SK-N-SH (cell line): ENCODE measurements around the gene ZBED5.

Source experiments
- ELF1 ChIP-seq: IDR thresholded peaks from 2 replicates; pipeline ENCODE4 v1.4.0; 2012
- EP300 ChIP-seq, 2 experiments: IDR thresholded peaks; 2 replicates each; pipeline versions ENCODE4 v1.4.0 to v1.6.1; 2012; ENCODE audit warnings: borderline replicate concordance in 1 of 2, low read depth in 1 of 2, low read length in 1 of 2
- GATA2 ChIP-seq: sonication (generic); formaldehyde crosslinking; IDR thresholded peaks from 2 replicates; pipeline ENCODE4 v1.5.0; 2020; ENCODE audit warnings: mild to moderate bottlenecking, missing genetic modification reagents
- JUND ChIP-seq: IDR thresholded peaks from 2 replicates; pipeline ENCODE4 v1.4.0; 2012
- MXI1 ChIP-seq: IDR thresholded peaks from 2 replicates; pipeline ENCODE4 v1.6.1; 2012; ENCODE audit warnings: mild to moderate bottlenecking, low read depth, low read length, improper control_type of control experiment
- NRF1 ChIP-seq: IDR thresholded peaks from 2 replicates; pipeline ENCODE4 v1.6.1; 2012; ENCODE audit warnings: low read depth, mild to moderate bottlenecking, low read length
- POLR2AphosphoS5 ChIP-seq: IDR thresholded peaks from 2 replicates; pipeline ENCODE4 v1.6.1; 2012; ENCODE audit warnings: low read depth, low read length
- TAF1 ChIP-seq: IDR thresholded peaks from 2 replicates; pipeline ENCODE4 v1.6.1; 2012; ENCODE audit warnings: low read depth, mild to moderate bottlenecking, low read length, moderate library complexity, borderline replicate concordance
- TCF12 ChIP-seq: IDR thresholded peaks from 2 replicates; pipeline ENCODE4 v1.4.0; 2012
- YY1 ChIP-seq: IDR thresholded peaks from 2 replicates; pipeline ENCODE4 v1.4.0; 2012; ENCODE audit warnings: low read depth, mild to moderate bottlenecking
- TF ChIP-seq, protein P1 (sequence below): fragments of 200-600 bp; sonication (generic); IDR thresholded peaks from 2 replicates; pipeline ENCODE4 v1.6.1; 2017; ENCODE audit warnings: antibody characterized with exemption, mild to moderate bottlenecking, moderate library complexity
- TF ChIP-seq, protein P2 (sequence below): IDR thresholded peaks from 2 replicates; pipeline ENCODE4 v1.4.0; 2012; ENCODE audit warnings: low read depth
- TF ChIP-seq, protein P3 (sequence below): fragments of 150-350 bp; IDR thresholded peaks from 2 replicates; pipeline ENCODE4 v1.6.1; 2017; ENCODE audit warnings: antibody characterized with exemption, low read length, low read depth, borderline replicate concordance
- TF ChIP-seq, protein P4 (sequence below): IDR thresholded peaks from 2 replicates; pipeline ENCODE4; 2012

DNA sequence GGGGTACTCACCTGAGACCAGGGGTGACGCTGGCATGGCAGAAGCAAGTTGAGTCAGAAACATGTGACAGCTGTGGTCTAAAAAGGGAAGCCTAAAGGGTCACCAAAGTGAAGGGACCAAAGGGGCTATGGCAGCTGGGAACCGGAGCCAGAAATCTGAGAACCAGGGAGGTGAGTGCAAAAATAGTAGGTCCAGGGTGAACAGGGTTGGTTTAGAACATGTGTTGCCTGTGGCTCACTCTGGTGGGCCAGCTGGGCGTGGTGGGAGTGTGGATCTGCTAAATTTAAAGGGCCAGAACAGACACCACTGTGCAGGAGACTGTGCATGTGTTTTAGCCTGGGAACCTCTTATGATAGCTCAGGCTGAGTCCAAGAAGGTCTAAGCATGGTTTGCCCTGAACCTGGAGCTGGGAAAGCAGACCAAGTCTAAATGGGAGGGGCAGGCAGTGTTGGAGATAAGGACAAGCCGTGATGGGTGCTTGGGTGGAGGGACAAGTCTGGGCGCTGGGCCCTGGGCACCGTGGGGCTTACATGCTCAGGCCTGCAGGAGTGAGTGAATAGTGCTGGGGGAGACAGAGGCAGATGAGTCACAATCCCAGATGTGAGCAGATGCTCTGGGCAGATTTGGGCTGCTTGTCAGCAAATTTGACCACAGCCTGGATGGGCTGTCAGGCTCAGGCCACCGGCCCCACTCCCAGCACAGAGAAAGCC, 41.4 kb upstream of the ZBED5 start:
- TF ChIP-seq, protein P1, sequence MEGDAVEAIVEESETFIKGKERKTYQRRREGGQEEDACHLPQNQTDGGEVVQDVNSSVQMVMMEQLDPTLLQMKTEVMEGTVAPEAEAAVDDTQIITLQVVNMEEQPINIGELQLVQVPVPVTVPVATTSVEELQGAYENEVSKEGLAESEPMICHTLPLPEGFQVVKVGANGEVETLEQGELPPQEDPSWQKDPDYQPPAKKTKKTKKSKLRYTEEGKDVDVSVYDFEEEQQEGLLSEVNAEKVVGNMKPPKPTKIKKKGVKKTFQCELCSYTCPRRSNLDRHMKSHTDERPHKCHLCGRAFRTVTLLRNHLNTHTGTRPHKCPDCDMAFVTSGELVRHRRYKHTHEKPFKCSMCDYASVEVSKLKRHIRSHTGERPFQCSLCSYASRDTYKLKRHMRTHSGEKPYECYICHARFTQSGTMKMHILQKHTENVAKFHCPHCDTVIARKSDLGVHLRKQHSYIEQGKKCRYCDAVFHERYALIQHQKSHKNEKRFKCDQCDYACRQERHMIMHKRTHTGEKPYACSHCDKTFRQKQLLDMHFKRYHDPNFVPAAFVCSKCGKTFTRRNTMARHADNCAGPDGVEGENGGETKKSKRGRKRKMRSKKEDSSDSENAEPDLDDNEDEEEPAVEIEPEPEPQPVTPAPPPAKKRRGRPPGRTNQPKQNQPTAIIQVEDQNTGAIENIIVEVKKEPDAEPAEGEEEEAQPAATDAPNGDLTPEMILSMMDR = no peak
- TF ChIP-seq ELF1 (no peak), YY1 (0 out of 2 replicates have a peak, but pooled peaks have one; percentile 10), EP300 (IDR thresholded peaks at IDR 0.05; ENCODE audit: borderline replicate concordance in 1 of 2, low read depth in 1 of 2, low read length in 1 of 2) (no peak), GATA2 (CRISPR knock-in tag) (no peak), TAF1 (no peak), JUND (no peak), MXI1 (no peak), NRF1 (no peak), POLR2AphosphoS5 (no peak), TCF12 (no peak)
- TF ChIP-seq, protein P2, sequence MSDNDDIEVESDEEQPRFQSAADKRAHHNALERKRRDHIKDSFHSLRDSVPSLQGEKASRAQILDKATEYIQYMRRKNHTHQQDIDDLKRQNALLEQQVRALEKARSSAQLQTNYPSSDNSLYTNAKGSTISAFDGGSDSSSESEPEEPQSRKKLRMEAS = no peak
- TF ChIP-seq, protein P3, sequence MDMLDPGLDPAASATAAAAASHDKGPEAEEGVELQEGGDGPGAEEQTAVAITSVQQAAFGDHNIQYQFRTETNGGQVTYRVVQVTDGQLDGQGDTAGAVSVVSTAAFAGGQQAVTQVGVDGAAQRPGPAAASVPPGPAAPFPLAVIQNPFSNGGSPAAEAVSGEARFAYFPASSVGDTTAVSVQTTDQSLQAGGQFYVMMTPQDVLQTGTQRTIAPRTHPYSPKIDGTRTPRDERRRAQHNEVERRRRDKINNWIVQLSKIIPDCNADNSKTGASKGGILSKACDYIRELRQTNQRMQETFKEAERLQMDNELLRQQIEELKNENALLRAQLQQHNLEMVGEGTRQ = no peak
- TF ChIP-seq, protein P4, sequence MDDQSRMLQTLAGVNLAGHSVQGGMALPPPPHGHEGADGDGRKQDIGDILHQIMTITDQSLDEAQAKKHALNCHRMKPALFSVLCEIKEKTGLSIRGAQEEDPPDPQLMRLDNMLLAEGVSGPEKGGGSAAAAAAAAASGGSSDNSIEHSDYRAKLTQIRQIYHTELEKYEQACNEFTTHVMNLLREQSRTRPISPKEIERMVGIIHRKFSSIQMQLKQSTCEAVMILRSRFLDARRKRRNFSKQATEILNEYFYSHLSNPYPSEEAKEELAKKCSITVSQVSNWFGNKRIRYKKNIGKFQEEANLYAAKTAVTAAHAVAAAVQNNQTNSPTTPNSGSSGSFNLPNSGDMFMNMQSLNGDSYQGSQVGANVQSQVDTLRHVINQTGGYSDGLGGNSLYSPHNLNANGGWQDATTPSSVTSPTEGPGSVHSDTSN = no peak
